HuH-7.5 (cell line): ENCODE data around the gene DMTF1.
"Not testable (repeated sequence)": the region's sequence is repeated elsewhere in the genome, so short reads cannot be mapped to it uniquely, and the experiment has no call there.

ENCODE experiments used
- DNase-seq: peaks from one replicate; pipeline ENCODE4 v3.0.0; 2011; ENCODE audit warnings: low spot score

The DMTF1 gene

DNA sequence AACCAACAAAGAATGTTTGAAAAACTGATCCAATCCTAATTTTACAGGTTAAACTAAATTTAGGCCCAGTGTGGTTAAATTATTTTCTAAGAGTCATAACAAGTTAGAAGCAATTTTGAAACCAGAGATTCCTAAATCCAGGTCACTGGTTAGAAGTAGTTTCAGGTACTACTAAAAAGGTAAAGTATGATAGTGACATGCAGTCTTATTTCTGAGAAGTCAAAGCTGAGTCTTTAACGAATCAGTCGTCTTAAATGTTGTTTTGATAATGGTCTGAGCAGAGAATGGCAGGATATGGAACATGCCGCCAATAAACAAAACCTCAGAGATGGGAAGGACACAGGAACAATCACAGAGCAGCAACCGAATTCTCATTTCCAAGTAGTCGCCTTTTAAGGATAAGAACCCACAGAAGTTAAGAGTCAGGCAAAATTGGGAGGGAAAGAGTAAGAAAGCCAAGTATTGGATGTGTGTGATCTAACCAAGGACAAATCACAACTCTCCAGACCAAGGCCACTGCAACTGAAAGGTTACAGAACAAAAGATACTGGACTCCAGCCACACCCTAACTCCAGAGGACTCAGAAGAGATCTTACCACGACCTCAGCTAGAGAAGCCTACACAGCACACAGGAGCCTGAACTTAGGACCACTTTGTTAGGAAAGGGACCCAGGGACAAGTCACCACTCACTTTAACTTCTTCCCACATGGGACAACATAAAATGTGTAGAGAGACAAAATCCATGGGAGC is 47.6 kb downstream of the DMTF1 start:
- no peak for DNase-seq

DNA sequence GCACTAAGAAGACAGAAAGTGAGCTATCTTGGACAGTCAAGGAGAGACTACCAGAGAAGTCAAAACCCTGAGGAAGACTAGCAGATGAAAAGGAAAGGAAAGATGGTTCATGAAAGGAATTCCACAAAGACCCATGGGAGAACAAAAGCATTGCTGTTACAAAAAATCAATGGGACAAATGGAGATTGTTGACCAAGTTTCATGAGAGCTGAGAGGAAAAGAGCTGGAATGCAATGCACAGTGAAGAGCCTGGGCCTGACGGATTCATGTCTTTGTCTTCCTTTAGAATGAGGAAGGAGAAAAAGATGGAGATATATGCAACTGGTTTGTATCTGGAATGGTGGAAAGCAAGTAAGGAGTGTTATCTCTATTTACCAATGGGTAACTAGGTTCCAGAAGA is 50.0 kb downstream of the DMTF1 start:
- no peak for DNase-seq

DNA sequence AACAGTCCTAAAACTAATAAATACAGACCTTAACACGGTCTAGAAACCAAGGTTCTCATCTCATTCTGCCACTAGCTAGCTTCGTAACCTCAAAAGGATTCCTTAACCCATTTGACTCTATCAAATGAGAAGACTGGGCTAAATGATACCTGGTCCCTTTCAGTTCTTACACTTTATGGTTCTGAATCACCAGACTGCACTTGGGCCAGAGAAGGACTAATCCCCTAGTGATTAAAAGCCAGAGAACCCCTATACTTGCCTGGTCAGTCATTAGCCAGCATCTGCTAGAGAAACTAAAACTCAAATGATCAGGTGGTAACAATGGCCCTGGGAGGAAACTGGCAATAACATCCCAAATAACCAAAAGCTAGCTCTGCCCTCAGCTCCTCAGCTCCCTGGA is 50.5 kb downstream of the DMTF1 start:
- DNase-seq = no peak

DNA sequence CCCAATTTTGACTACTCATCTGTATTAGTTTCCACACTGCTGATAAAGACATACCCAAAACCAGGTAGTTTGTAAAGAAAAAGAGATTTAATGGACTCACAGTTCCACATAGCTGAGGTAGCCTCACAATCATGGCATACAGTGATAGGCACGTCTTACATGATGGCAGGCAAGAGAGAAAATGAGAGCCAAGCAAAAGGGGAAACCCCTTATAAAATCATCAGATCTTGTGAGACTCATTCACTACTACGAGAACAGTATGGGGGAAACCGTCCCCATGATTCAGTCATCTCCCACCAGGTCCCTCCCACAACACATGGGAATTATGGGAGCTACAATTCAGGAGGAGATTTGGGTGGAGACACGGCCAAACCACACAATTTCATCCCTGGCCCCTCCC is 51.7 kb downstream of the DMTF1 start:
- not testable (repeated sequence) for DNase-seq

DNA sequence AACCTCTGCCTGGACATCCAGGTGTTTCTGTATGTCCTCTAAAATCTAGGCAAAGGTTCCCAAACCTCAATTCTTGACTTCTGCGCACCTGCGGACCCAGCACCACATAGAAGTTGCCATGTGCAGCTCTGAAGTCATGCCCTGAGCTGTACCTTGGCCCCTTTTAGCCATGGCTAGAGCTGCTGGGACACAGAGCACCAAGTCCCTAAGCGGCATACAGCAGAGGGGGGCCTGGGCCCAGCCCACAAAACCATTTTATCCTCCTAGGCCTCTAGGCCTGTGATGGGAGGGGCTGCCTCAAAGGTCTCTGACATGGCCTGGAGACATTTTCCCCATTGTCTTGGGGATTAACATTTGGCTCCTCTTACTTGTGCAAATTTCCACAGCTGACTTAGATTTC is 52.7 kb downstream of the DMTF1 start:
- no peak for DNase-seq

DNA sequence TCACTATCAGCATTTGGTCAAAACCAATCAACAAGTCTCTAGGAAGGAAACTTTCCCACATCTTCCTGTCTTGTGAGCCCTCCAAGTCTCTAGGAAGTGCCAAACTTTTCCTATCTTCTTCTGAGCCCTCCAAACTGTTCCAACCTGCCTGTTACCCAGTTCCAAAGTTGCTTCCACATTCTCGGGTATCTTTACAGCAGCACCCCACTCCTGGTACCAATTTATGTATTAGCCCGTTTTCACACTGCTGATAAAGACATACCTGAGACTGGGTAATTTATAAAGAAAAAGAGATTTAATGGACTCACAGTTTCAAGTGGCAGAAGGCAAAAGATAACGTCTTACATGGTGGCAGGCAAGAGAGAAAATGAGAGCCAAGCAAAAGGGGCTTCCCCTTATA is 53.4 kb downstream of the DMTF1 start:
- DNase-seq = not testable (repeated sequence)

DNA sequence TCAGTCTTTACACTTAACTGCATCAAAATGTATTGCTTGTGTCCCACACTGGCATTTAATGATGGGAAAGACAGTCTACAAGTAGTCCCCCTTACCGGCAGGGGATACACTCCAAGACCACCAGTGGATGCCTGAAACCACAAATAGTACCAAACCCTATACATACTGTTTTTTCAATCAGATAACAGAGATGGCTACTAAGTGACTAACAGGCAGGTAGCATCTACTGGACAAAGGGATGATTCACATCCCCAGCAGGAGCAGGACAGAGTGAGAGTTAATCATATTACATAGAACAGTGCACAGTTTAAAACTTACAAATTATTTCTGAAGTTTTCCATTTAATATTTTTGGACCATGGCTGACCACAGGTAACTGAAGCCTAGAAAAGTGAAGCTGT is 54.1 kb downstream of the DMTF1 start:
- no peak for DNase-seq

DNA sequence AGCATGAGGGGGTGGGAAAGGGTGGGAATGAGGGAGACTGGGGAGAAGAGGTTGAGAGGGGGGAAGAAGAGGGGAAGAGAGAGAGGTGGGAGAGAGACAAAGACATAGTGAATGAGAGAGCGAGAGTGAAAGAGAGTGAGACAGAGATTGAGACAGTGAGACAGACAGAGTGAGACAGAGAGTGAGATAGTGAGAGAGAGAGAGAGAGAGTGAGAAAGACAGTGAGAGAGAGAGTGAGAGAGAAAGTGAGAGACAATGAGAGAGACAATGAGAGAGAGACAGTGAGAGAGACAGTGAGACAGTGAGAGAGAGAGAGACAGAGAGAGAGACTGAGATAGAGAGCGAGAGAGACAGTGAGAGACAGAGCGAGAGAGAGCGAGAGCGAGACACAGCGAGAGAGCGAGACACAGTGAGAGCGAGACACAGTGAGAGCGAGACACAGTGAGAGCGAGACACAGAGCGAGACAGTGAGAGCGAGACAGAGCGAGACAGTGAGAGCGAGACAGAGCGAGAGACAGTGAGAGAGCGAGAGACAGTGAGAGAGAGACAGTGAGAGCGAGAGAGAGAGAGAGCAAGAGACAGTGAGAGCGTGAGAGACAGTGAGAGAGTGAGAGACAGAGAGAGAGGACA is 57.2 kb downstream of the DMTF1 start:
- DNase-seq = no peak

DNA sequence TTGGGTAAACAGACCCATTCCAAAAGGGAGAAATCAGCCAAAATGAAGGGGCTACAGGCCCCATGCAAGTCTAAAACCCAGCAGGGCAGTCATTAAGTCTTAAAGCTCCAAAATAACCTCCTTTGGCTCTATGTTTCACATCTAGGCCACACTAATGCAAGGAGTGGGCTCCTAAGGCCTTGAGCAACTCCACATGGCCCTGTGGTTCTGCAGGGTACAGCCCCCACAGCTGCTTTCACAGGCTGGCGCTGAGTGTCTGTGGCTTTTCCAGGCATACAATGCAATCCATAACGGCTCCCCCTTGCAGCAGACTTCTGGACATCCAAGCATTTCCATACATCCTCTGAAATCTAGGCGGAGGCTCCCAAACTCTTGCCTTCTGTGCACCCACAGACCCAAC is 58.3 kb downstream of the DMTF1 start:
- no peak for DNase-seq

DNA sequence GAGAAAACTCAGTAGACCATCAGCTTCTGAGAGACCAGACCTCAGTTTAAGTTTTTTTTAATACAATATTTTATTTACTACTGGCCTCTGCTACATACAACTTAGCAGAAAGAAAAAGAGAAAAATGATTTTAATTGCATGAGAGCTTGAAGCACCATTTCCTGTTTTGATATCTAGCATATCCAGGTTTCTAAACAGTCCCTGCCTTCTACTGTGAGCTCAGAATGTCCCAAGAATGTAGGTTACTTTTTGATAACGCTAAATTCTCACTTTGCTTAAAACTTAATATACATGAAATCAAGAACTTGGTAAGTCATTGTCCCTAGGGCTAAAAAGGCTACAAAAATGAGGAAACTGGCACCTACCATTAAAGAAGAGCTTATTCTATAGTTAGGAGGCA is 60.2 kb downstream of the DMTF1 start:
- no peak for DNase-seq

DNA sequence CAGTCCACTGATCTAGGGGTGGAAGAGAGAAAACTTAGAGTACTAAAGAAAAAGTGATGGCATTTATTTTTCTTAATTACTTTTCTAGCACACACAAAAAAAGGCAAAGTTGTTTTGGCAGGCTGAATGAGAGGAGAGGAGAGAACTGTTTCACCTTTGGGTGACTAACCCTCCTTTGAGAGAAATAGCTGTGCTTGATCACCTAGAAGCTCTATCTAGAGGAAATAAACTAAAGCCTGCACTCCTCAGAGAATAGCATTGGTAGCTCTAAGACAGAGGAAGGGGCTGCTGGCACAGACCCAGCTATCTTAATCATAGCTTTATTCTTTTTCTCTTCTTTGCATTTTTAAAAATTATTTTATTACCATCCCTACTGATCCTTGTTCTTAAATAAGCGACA is 61.0 kb downstream of the DMTF1 start:
- DNase-seq = no peak

DNA sequence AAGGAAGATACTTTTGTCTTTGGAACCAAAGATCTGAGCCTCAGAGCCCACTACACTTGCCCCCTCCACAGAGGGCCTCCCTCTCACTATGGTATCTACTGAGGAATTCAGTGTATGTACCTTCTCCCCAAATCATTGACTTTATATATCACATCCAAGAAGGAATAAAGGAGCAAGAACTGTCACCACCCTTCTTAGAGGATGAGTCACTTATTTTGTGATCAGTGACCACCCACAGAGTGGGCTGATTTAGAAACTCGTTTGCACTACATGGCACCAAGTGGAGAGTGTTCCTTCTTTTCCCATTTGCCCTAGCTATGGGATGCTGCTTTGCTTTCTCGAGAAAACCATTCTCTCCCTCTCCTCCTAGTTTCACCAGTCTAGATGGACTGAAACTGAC is 61.6 kb downstream of the DMTF1 start:
- no peak for DNase-seq

DNA sequence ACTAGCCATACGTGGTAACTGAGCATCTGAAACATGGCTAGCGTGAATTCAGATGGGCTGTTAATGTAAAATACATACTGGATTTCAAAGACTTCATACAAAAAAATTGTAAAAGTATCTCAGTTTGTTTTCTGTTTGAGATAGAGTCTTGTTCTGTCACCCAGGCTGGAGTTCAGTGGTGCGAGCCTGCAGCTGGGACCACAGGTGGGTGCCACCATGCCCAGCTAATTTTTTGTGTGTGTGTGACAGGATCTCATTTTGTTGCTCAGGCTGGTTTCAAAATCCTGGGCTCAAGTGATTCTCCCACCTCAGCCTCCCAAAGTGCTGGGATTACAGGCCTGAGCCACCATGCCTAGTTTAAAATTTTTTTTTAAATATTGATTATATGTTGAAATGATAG is 62.8 kb downstream of the DMTF1 start:
- no peak for DNase-seq

DNA sequence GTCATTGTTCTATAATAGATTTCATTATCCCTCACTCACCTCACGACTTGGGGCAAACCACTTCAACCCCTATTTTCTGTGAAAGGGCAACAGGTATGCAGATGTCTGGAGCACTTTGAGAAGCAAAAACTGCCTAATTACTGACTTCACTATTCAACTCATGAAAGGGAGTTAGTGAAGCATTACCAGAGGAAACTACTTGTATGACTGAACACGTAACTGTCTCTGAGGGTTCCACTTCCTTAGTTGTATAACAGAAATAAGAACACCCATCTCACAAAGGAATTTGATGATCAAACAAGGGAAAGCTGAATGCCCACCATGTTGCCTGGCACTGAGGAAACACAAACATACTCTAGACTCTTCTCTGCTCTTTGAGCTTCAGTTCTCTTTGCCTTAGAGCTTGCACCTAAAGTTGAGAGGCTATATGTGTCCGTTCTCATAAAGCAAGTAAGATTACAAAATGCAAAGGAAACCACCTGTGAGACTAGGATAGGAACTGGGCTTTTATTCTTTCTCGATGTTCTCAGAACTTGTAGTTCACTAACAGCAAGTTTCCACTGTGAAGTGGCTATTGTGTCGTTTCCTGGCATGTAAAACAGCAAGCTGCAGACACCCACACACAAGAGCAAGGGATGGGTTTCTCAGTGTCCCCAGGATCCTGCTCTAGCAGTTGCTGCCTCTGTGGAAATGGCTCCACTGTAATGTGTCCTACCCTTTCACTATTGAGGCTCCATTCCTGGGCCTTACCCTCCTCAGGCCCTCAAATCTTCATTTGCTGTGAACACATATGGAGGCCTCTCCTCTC is 64.7 kb downstream of the DMTF1 start:
- no peak for DNase-seq

DNA sequence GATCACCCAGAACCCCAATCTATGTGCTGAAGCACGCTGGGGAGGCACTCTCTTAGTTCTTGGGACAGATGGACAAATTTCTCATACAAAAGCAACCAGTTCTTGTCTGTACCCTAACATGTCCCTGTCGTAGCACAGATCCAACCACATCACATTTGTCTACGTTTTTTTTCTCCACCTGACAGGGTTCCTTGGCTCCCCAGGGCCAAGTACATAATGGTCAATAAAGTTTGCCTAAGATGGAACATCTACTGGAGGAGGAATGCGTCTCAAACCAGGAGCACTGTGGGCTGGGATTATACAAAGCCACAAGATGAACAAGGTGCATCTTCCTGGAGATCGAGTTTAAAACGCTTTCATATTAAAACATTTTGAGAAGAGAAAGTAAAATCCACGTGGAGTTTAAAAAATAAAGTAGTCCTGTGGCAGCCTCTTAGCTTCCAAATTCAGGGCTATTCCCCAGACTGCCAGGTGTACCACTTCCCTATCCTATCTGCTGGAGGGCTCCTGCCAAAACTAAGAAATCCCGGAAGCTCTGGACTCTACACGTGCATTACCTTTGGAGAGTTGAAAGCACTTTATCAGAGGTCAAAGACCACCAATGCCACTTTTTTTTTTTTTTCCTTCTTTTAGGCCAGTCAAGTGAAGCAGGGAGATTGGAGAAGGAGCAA is 65.9 kb downstream of the DMTF1 start:
- DNase-seq = no peak

DNA sequence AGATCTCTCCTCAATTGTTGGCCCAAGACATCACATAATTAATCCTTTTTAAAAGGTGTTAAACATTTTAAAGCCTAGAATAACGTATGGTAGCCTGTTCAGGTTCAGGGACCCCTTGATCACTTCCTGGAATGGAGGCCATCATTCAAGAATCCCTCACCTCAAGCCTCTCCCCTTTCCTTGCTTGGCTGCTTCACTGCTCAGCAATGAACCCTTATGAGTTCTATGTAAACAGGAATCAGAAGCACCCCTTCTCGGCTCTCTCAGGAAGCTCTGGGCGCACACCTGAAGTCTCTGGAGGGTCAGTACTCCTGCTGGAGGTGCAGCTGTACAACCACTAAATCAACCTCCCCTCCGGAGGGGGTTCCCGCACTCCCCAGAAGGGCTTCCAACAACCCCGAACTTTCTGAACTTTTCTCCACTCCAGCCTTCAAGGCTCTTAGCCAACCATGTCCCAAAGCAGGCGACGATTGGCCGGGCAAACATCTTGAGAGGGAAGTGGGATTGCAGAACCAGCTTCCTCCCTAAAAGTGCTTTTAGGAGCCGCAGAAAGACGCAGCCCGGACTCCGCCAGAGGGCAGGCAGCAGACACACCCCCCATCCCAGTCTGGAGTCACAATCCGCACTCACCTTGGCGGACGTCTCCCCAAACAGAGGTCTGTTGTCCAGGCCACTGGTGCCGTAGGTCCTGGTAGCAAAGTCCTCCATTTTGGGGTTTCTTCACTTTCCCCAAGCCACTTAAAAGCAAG is 66.7 kb downstream of the DMTF1 start:
- no peak for DNase-seq

DNA sequence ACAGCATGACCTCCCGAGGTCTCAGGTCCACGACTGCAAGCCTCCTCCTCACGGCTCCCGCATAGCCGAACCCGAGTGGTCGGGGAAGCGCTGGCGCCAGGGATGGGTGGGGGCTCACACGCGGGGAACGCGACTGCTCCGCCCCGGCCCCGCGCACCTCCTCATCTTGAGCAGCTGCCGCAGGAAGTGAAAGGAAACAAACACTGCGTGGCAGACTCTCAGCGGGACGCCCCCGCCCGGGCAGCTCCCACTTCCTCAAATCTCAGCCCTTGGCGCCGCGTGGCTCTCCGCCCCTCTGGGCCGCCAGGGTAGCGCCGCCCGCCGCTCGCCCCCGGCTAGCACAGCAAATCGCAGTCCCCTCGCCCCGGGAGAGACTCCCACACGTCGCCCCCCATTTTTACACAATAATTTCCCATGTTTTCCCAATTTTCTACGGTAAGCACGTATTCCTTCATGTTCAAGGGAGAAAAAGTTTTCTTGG is 67.3 kb downstream of the DMTF1 start, which contains the start of gene TMEM243:
TMEM243 (minus strand) TSS at position 188 of the 481 bp plus-strand sequence. CDS start 229 bp downstream, outside the sequence.
- peak; percentile 47 for DNase-seq

DNA sequence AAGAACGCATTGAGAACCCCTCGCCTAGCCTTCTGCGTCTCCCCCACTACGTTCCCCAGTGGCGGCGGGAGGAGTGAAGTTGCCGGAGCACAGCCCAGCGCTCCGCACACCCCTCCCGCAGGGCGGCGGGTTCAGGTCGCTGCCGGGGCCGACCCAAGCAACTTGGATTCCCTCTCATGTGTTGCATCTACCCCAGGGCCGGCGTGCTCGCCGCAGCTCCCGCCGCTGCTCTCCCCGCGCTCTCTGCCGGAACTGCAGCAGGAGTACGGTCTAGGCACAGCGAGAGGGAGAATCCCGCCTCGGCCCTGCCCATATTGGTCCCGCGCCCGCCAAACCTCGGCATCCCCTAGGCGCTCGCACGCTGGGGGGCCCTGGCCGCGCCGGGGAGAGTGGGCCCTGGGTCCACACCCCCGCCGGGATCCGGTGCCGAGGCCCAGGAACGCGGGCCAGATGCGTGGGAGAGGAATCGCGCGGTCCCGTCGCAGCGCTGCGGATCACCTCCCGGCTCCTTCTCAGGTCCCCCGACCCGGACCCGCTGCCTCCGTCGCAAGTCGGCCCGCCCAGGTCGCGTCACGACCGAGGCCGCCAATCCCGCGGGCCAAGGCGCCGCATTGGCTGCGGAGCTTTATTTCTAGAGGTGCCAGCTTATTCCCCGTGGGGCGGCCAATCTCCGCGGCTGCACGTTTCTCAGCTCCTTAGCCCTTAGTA is 67.9 kb downstream of the DMTF1 start:
- peak; percentile 75 for DNase-seq

DNA sequence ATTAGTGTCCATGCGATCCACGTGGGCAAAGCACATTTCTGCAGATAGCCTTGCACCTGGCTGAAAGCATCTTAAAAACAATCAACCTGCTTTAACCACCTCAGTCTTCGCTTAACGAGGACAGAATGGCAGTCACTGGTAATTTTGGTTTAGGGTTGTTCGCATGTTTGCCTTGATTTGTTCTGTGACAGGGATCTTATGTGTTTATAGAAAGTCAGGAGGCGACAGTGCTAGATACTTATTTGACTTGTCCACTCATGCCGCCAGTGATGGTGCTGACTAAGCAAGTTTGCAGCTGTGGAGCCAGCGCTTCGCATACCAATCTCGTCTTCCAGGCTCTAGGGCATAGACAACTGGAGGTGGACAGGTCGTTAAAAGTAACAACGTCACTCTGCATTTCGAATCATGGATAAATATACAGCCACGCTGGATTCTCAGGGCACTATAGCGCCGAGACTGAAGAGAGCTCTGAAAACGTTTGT is 68.5 kb downstream of the DMTF1 start:
- DNase-seq = no peak

DNA sequence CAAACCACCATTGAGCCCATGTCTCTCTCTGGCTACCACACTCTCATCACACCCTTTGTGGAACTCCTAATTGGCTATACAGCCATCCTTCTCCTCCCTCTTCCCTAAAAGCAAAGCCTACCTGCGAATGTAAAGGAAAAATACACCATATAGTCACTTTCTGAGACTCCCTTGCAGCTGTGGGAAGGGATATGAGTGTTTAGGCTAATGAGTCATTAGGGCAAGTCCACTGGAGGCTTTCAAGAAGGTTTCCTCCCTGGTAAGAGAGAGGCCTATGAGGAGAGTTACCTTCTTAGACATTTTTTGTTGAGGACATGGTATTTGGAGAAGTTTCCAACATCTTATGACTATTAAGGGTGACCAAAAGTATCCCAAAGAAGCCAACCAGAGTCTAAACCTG is 71.4 kb downstream of the DMTF1 start:
- no peak for DNase-seq

DNA sequence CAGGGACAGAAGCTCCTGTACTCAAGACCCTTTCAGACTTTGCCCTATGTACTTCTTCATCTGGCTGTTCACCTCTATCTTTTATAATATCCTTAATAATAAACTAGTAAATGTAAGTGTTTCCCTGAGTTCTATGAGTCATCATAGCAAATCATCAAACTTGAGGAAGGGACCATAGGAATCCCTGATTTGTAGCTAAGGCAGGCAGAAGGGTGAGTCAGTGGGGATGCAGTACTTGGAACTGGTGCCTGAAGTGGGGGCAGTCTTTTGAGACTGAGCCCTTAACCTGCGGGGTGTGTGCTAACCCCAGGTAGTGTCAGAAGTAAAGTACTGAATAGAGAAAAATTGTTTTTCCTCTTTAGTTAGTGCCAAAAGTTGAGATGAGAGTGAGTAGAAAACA is 73.4 kb downstream of the DMTF1 start:
- no peak for DNase-seq
